Lung (tissue), 12 donors: Measurements from ENCODE around the gene FAM222B. TPM values are rescaled to one million over a fixed set of nuclear protein-coding genes. Genes with fewer than 3 reads are reported as not detected.

ENCODE experiments used
- ATAC-seq: fragments of 200-7000 bp; cut with Tn5 transposase; one replicate; pipeline ENCODE4 v1.9.1; 2020; ENCODE audit warnings: moderate number of reproducible peaks; ENCODE audit not compliant: insufficient read depth, low FRiP score
- DNase-seq, 3 donors: peaks; one replicate each; pipeline ENCODE4 v3.0.0-alpha.2; 2013 to 2017
- H3K27ac ChIP-seq, 2 donors: one replicate each; pipeline ENCODE4 v1.5.1; 2013; ENCODE audit warnings: mild to moderate bottlenecking in 2 of 2, moderate library complexity in 2 of 2, control low read depth in 1 of 2, inconsistent platforms in 1 of 2, low read depth in 1 of 2, low read length in 1 of 2
- H3K27me3 ChIP-seq, 3 donors: one replicate each; pipeline ENCODE4 v1.5.1; 2013; ENCODE audit warnings: low read length in 2 of 3; ENCODE audit not compliant: control insufficient read depth in 3 of 3, insufficient read depth in 3 of 3
- H3K36me3 ChIP-seq, 4 donors: one replicate each; pipeline ENCODE4 v1.5.1; 2013; ENCODE audit warnings: low read length in 4 of 4, mild to moderate bottlenecking in 1 of 4, moderate library complexity in 1 of 4; ENCODE audit not compliant: control insufficient read depth in 4 of 4, insufficient read depth in 4 of 4
- H3K4me1 ChIP-seq, 5 donors: one replicate each; pipeline ENCODE4 v1.5.1; 2013; ENCODE audit warnings: low read length in 5 of 5, mild to moderate bottlenecking in 2 of 5, moderate library complexity in 1 of 5; ENCODE audit not compliant: control insufficient read depth in 5 of 5, insufficient read depth in 5 of 5
- H3K4me3 ChIP-seq: one replicate; pipeline ENCODE4 v1.5.1; 2013; ENCODE audit warnings: mild to moderate bottlenecking, control low read depth, moderate library complexity
- H3K9ac ChIP-seq, 2 donors: one replicate each; pipeline ENCODE4 v1.5.1; 2013; ENCODE audit warnings: low read length in 2 of 2, control low read depth in 1 of 2; ENCODE audit not compliant: insufficient read depth in 1 of 2
- H3K9me3 ChIP-seq, 4 donors: one replicate each; pipeline ENCODE4 v1.5.1; 2013; ENCODE audit warnings: low read length in 3 of 4, mild to moderate bottlenecking in 1 of 4, moderate library complexity in 1 of 4; ENCODE audit not compliant: control insufficient read depth in 4 of 4, insufficient read depth in 3 of 4
- WGBS, 2 donors: extraction: QIAGEN DNeasy Blood & Tissue Kit; methylation state at CpG; one replicate each; pipeline ENCODE4 v1.1.7; 2013; 5-methylcytosine and 5-hydroxymethylcytosine counted together
- polyA plus RNA-seq, 2 donors: library from polyadenylated mRNA; stranded (reverse); fragments of 200-250 nt; gene quantifications; one replicate each; pipeline ENCODE4 v1.2.1, GENCODE V29; 2013
- total RNA-seq, 2 donors: library from RNA; depleted of rRNA in 1 of 2; stranded (reverse); fragments of >200 nt in 1 of 2; gene quantifications; one replicate each; pipeline ENCODE4 v1.2.1, GENCODE V29; 2014 to 2021
- TF ChIP-seq, protein P1 (sequence below): IDR thresholded peaks from 2 replicates; pipeline ENCODE4 v1.5.1; 2012; ENCODE audit warnings: mild to moderate bottlenecking; ENCODE audit errors: control extremely low read depth, extremely low read depth
- donor health status: control.
- donor health status: control.
- donor health status: Bipolar disorder and iron deficiency.
- donor health status: healthy.
- donor health status: DM: yes; HTN: yes; CAD: no.

Gene FAM222B
- total and polyA plus RNA-seq, 4 donors: 8.3 to 17.7 (median 9.2) TPM

DNA sequence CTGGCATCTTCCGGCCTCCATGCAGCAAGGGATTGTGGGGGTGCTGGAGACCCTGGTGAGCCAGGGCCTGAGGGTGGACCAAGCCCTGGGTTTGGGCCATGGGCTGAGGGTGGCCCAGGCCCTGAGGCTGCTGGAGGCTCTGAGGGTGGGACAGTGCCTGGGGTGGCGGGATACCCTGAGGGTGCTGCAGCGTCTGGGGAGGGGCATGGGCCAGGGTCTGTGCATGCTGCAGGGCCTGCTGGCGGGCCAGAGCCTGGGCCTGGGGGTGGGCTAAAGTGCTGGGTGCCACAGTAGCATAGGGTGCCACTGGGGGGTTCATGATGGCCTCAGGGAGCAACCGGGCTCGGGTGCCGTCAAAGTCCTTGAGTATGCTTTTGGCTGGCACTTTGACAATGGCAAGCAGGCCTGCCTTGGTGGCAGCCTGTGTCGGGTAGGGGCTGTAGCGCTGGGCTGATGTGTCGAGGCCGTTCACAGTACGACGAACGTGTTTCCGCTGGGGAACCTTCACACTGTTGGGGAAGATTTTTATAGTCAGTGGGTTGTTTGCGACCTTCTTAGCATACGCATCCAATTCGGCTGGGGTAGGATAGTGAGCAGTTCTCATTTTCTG, 83.2 kb downstream of the FAM222B start:
- H3K9me3 ChIP-seq: no peaks in the 10 kb centered on the region
- TF ChIP-seq, protein P1, sequence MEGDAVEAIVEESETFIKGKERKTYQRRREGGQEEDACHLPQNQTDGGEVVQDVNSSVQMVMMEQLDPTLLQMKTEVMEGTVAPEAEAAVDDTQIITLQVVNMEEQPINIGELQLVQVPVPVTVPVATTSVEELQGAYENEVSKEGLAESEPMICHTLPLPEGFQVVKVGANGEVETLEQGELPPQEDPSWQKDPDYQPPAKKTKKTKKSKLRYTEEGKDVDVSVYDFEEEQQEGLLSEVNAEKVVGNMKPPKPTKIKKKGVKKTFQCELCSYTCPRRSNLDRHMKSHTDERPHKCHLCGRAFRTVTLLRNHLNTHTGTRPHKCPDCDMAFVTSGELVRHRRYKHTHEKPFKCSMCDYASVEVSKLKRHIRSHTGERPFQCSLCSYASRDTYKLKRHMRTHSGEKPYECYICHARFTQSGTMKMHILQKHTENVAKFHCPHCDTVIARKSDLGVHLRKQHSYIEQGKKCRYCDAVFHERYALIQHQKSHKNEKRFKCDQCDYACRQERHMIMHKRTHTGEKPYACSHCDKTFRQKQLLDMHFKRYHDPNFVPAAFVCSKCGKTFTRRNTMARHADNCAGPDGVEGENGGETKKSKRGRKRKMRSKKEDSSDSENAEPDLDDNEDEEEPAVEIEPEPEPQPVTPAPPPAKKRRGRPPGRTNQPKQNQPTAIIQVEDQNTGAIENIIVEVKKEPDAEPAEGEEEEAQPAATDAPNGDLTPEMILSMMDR: no peak
- no peak for DNase-seq
- H3K27ac ChIP-seq: no peak overlapping the region
- peaks cover 0 to 15% (median 4%) of the 10 kb centered on the region in 5 donors for H3K4me1 ChIP-seq
- no peak overlapping the region for H3K9ac ChIP-seq
- ATAC-seq: no peak
- 93 to 94% methylated on average over 18 of the region's 18 CpGs for WGBS, 2 donors
- no peaks in the 10 kb centered on the region for H3K27me3 ChIP-seq
- H3K4me3 ChIP-seq: no peak overlapping the region
- H3K36me3 ChIP-seq: peaks cover 0 to 18% (median 14%) of the 10 kb centered on the region in 4 donors

DNA sequence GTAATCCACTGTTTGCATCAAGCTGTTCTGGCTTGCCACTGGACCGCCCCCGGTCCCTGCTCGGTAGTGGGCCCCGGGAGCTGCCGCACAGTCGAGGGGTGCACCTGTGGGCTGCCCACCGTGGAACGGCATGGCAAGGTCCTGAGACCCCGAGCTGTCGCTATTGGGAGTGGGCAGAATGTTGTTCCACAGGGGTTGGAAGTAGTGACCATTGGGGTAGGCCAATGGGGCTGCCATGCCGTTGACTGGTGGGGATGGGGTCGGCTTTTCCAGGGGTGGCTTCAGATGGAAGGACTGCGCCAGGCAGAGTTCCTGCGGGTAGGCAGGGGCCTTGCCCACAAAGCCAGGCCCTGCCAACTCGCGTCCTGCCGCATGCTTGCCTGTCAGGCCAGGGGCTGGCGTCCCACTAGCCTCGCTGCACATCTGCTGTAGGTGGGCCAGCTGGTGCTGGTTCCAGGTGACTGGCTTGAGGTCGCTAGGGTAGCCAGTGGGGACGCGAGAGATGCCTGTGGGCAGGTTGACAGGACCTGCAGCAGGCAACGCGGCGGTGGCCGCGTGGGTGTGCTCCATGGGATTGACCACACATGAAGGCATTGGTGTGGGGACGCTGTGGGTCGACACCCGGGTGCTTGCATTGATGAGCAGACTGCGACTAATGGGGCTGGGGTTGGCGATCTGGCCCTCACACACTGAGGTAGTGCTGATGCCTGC, 84.0 kb downstream of the FAM222B start:
- Histone ChIP-seq H3K36me3 (peaks cover 0 to 17% (median 14%) of the 10 kb centered on the region in 4 donors), H3K4me1 (peaks cover 0 to 15% (median 4%) of the 10 kb centered on the region in 5 donors), H3K27ac (no peak overlapping the region), H3K27me3 (no peaks in the 10 kb centered on the region), H3K9me3 (no peaks in the 10 kb centered on the region), H3K9ac (no peak overlapping the region), H3K4me3 (no peak overlapping the region)
- DNase-seq: no peak
- TF ChIP-seq, protein P1: no peak
- WGBS, 2 donors: 97 to 98% methylated on average over 32 of the region's 32 CpGs
- no peak for ATAC-seq

DNA sequence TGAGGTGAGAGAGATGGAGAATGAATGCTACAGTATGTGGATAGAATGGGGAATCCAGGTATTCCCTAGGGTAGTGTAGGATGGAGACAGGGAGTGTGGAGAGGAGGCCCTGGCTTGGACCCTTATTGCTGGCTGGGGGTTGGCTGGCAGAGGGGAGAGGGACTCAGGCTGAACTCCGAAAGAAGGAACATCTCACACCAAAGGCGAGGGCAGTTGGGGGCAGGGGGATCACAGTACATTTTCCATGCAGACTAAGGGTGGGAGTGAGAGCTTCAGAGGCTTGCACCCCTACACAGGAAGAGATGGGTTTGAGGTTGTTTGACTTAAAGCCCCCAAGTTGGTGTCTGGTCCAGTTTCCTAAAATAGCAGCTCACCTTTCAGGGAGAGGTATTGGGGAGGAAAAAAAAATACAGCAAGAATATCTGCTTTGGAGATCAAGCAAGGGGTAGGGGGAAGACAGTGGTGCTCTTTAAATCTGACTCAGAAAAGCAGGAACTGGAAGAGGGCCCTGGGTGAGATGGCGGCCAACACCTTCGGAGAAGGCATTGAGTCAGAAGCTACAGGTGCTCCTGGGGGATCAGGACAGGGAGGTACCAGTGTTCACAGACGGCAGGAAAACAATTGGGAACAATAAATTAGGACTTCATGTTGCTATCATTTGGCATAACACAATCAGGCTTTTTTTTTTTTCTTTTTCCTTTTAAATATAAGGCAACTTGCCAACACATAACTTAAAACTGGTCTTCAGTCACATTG, 86.4 kb downstream of the FAM222B start:
- H3K36me3 ChIP-seq: peaks cover 0 to 20% (median 12%) of the 10 kb centered on the region in 4 donors
- H3K27ac ChIP-seq: no peak overlapping the region
- H3K9ac ChIP-seq: no peak overlapping the region
- no peaks in the 10 kb centered on the region for H3K9me3 ChIP-seq
- 78 to 80% methylated on average over 5 of the region's 5 CpGs for WGBS, 2 donors
- H3K27me3 ChIP-seq: no peaks in the 10 kb centered on the region
- no peak overlapping the region for H3K4me3 ChIP-seq
- DNase-seq (peak in 1 of 3 donors; percentile 22), ATAC-seq (no peak)
- peaks cover 0 to 11% (median 4%) of the 10 kb centered on the region in 5 donors for H3K4me1 ChIP-seq
- TF ChIP-seq, protein P1: no peak
